A673 (cell line): ENCODE results near the gene PSMD8. TPM values are rescaled to one million over a fixed set of nuclear protein-coding genes. Genes with fewer than 3 reads are reported as not detected.

Source experiments
- BruUV-seq: library from RNA; stranded (reverse); fragments of 400-500 nt; replicated peaks from 2 replicates; lab custom pipeline; 2021; lab: Mats Ljungman, UMichigan
- CTCF ChIA-PET: fragments of 300-600 bp; sonication (Branson Sonifier 250); formaldehyde crosslinking; loops from one replicate; lab custom pipeline; 2022; ENCODE audit warnings: antibody characterized with exemption; lab: Charles Lee
- POLR2A ChIA-PET: fragments of 300-600 bp; sonication (Branson Sonifier 250); formaldehyde crosslinking; loops from one replicate; lab custom pipeline; 2022; ENCODE audit warnings: antibody characterized with exemption; ENCODE audit not compliant: low non-redundant PET; lab: Charles Lee
- DNase-seq: peaks from one replicate; pipeline ENCODE4 v3.0.0-alpha.2; 2015; ENCODE audit warnings: low spot score
- H3K27ac ChIP-seq: fragments of 200-600 bp; sonication (generic); 2 replicates; pipeline ENCODE4 v1.5.1; 2016; ENCODE audit warnings: mixed run types, low read depth, mild to moderate bottlenecking, mixed read lengths, antibody characterized with exemption, low read length; ENCODE audit not compliant: poor library complexity, severe bottlenecking
- H3K27me3 ChIP-seq: fragments of 200-600 bp; sonication (generic); replicated peaks from 2 replicates; pipeline ENCODE4 v1.6.1; 2017; ENCODE audit warnings: mixed run types, low read depth, mild to moderate bottlenecking, mixed read lengths, antibody characterized with exemption, low read length; ENCODE audit not compliant: insufficient read depth, poor library complexity
- H3K36me3 ChIP-seq: fragments of 200-600 bp; sonication (generic); 2 replicates; pipeline ENCODE4 v1.6.1; 2016; ENCODE audit warnings: mixed run types, mild to moderate bottlenecking, mixed read lengths, antibody characterized with exemption, low read length; ENCODE audit not compliant: insufficient read depth, poor library complexity, severe bottlenecking
- H3K4me1 ChIP-seq: fragments of 200-600 bp; sonication (generic); 2 replicates; pipeline ENCODE4 v1.6.1; 2017; ENCODE audit warnings: mixed run types, mild to moderate bottlenecking, mixed read lengths, antibody characterized with exemption, low read length; ENCODE audit not compliant: insufficient read depth, poor library complexity, severe bottlenecking
- H3K4me3 ChIP-seq: fragments of 200-600 bp; sonication (generic); 2 replicates; pipeline ENCODE4 v1.5.1; 2016; ENCODE audit warnings: low read depth, mixed run types, mild to moderate bottlenecking, mixed read lengths, low read length; ENCODE audit not compliant: poor library complexity, severe bottlenecking
- H3K9me3 ChIP-seq: fragments of 200-600 bp; sonication (generic); 2 replicates; pipeline ENCODE4 v1.6.1; 2016; ENCODE audit warnings: mixed run types, low read depth, mild to moderate bottlenecking, mixed read lengths, antibody characterized with exemption, low read length; ENCODE audit not compliant: poor library complexity, severe bottlenecking
- EZH2 ChIP-seq: fragments of 200-600 bp; sonication (generic); IDR thresholded peaks from 2 replicates; pipeline ENCODE4 v1.6.1; 2017; ENCODE audit warnings: borderline replicate concordance, low read depth, mild to moderate bottlenecking, mixed read lengths, antibody characterized with exemption, low read length; ENCODE audit not compliant: poor library complexity, severe bottlenecking
- intact Hi-C: fragments of 100-400 bp; cut with micrococcal nuclease; formaldehyde crosslinking; loops from one replicate; pipeline ENCODE4 v1.10.0; 2022; ENCODE audit not compliant: unreplicated experiment
- total RNA-seq: library from RNA; stranded (reverse); gene quantifications from 2 replicates; pipeline ENCODE4 v1.2.3, GENCODE V29; 2021
- TF ChIP-seq, protein P1 (sequence below): fragments of 300-800, 200-600 bp; sonication (generic); conservative IDR thresholded peaks from 2 replicates; pipeline ENCODE4 v1.5.1; 2017; ENCODE audit warnings: low read depth, mild to moderate bottlenecking, antibody characterized with exemption, low read length, moderate library complexity, mixed read lengths

PSMD8 gene
- total RNA-seq, 1 experiment from 2014 or later, result 321 TPM

GRCh38 chr19:38367041-38367440, 7.3 kb upstream of the PSMD8 start:
- Histone ChIP-seq H3K36me3 (no peaks in the 10 kb centered on the region), H3K9me3 (no peaks in the 10 kb centered on the region), H3K27ac (no peak overlapping the region), H3K27me3 (no peaks in the 10 kb centered on the region), H3K4me3 (no peak overlapping the region), H3K4me1 (no peaks in the 10 kb centered on the region)
- POLR2A ChIA-PET, result interaction anchor here (0.6 kb wide), 1 partner anchor 116 kb away, joined by 13 read pairs; no protein-coding TSS in a partner anchor
- BruUV-seq, result no TSS peak
- intact Hi-C loops, result no loop called here
- no peak for DNase-seq
- CTCF ChIA-PET, result no interaction called here
- TF ChIP-seq, protein P1, sequence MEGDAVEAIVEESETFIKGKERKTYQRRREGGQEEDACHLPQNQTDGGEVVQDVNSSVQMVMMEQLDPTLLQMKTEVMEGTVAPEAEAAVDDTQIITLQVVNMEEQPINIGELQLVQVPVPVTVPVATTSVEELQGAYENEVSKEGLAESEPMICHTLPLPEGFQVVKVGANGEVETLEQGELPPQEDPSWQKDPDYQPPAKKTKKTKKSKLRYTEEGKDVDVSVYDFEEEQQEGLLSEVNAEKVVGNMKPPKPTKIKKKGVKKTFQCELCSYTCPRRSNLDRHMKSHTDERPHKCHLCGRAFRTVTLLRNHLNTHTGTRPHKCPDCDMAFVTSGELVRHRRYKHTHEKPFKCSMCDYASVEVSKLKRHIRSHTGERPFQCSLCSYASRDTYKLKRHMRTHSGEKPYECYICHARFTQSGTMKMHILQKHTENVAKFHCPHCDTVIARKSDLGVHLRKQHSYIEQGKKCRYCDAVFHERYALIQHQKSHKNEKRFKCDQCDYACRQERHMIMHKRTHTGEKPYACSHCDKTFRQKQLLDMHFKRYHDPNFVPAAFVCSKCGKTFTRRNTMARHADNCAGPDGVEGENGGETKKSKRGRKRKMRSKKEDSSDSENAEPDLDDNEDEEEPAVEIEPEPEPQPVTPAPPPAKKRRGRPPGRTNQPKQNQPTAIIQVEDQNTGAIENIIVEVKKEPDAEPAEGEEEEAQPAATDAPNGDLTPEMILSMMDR, result no peak
- TF ChIP-seq EZH2, result no peak

DNA sequence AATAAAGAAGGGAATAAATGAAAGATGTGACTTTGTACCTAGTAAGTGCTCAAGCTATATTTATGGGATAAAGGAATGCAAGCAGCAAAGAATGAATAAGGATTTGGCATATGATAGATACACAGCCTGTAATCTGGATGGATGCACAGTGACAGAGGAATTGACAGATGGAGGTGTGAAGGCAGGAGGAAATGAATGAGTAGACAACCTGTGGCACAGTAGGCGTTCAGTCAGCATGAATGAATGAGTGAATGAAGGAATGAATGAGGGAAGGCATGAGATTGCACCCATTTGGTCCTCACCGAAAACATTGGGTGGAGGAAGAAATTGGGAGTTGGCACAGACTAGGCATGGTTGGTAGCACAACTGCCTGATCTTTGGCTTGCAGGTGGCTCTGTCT, 4.8 kb upstream of the PSMD8 start:
- H3K27me3 ChIP-seq, result no peaks in the 10 kb centered on the region
- H3K36me3 ChIP-seq, result no peaks in the 10 kb centered on the region
- no peak for TF ChIP-seq EZH2
- TF ChIP-seq, protein P1, result no peak
- intact Hi-C loops, result no loop called here
- no peak overlapping the region for H3K4me3 ChIP-seq
- DNase-seq, result no peak
- ChIA-PET CTCF (no interaction called here), POLR2A (no interaction called here)
- no peak overlapping the region for H3K27ac ChIP-seq
- no peaks in the 10 kb centered on the region for H3K4me1 ChIP-seq
- H3K9me3 ChIP-seq, result no peaks in the 10 kb centered on the region
- no TSS peak for BruUV-seq

DNA sequence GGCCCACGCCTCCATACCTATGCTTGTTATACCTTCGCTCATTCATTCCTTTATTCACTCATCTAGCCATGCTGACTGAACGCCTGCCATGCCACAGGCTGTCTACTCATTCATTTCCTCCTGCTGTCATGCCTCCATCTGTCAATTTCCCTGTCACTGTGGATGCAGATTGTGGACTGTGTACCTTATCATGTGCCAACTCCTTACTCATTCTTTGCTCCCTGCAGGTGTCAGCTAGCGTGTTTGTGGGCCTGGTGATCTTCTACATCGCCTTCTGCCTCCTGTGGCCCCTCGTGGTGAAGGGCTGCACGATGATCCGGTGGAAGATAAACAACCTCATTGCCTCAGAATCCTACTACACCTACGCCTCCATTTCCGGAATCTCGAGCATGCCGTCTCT, 4.1 kb upstream of the PSMD8 start:
- no TSS peak for BruUV-seq
- Histone ChIP-seq H3K27me3 (no peaks in the 10 kb centered on the region), H3K27ac (no peak overlapping the region), H3K4me3 (no peak overlapping the region), H3K9me3 (no peaks in the 10 kb centered on the region), H3K36me3 (no peaks in the 10 kb centered on the region), H3K4me1 (no peaks in the 10 kb centered on the region)
- DNase-seq, result no peak
- POLR2A ChIA-PET, result no interaction called here
- CTCF ChIA-PET, result no interaction called here
- intact Hi-C loops, result loop anchor here (5.0 kb wide), 1 partner anchor 33 kb away; the partner anchor contains the start of gene CATSPERG
- TF ChIP-seq EZH2, result no peak
- TF ChIP-seq, protein P1, result no peak
